Measurements from ENCODE around the gene USP2. TPM values are rescaled to one million over a fixed set of nuclear protein-coding genes. Genes with fewer than 3 reads are reported as not detected.

USP2 gene
- polyA plus RNA-seq, 1 donor (not counting 4 experiments of a cell fraction or from before 2014, with no cell fraction given), result 0.35 TPM

GRCh38 chr11:119337581-119338317 is 43.7 kb downstream of the USP2 start:
- Histone ChIP-seq H3K9ac (ENCODE audit: control insufficient read depth, extremely low read depth, insufficient read depth, low read length) (peak overlapping the region; percentile 8), H3K27ac (ENCODE audit: control insufficient read depth, insufficient read depth, low read length) (no peak overlapping the region), H4K20me1 (ENCODE audit: control insufficient read depth, extremely low read depth, insufficient read depth, low read length) (peaks cover 3% of the 10 kb centered on the region), H3K36me3 (ENCODE audit: control insufficient read depth in 2 of 2, extremely low read depth in 1 of 2, insufficient read depth in 2 of 2, low read length in 2 of 2) (peaks cover 4 to 14% of the 10 kb centered on the region in 2 experiments), H3K9me3 (ENCODE audit: control insufficient read depth, low read depth, low read length) (no peaks in the 10 kb centered on the region), H2AFZ (ENCODE audit: control insufficient read depth, low read length) (no peak overlapping the region), H3K4me2 (ENCODE audit: control insufficient read depth, extremely low read depth, insufficient read depth, low read depth, low read length) (no peak overlapping the region), H3K4me3 (ENCODE audit: control insufficient read depth in 2 of 3, extremely low read depth in 1 of 3, insufficient read depth in 2 of 3, low read depth in 1 of 3, low read length in 3 of 3) (no peak overlapping the region), H3K9me1 (ENCODE audit: control insufficient read depth, extremely low read depth, insufficient read depth, low read length) (no peaks in the 10 kb centered on the region), H3K4me1 (ENCODE audit: control insufficient read depth, extremely low read depth, insufficient read depth, low read length) (peaks cover 19% of the 10 kb centered on the region), H3K27me3 (ENCODE audit: control insufficient read depth, extremely low read depth, insufficient read depth, low read length) (peaks cover 34% of the 10 kb centered on the region), H3K79me2 (ENCODE audit: control insufficient read depth, insufficient read depth, low read length) (peaks cover 26% of the 10 kb centered on the region)
- DNase-seq (ENCODE audit: low read depth, low spot score) (no peak), FAIRE-seq (no peak)
- dilution Hi-C loops (cut with MboI; ENCODE audit: extremely low pct_ligation_motif_present, low sequenced_read_pairs), result no loop called here
- no peak for TF ChIP-seq CTCF (optimal IDR thresholded peaks at IDR 0.05 in 1 of 3, IDR thresholded peaks at IDR 0.05 in 1 of 3, conservative IDR thresholded peaks at IDR 0.05 in 1 of 3; ENCODE audit: extremely low read depth in 1 of 3, insufficient read depth in 2 of 3, low read length in 3 of 3)
- TF ChIP-seq EZH2 (IDR thresholded peaks at IDR 0.05; ENCODE audit: low read length), result no peak

- H3K27me3 ChIP-seq (ENCODE audit: control insufficient read depth, extremely low read depth, insufficient read depth, low read length), result peaks cover 29% of the 10 kb centered on the region
- TF ChIP-seq CTCF (optimal IDR thresholded peaks at IDR 0.05 in 1 of 3, IDR thresholded peaks at IDR 0.05 in 1 of 3, conservative IDR thresholded peaks at IDR 0.05 in 1 of 3; ENCODE audit: extremely low read depth in 1 of 3, insufficient read depth in 2 of 3, low read length in 3 of 3) (no peak), EZH2 (IDR thresholded peaks at IDR 0.05; ENCODE audit: low read length) (no peak)
- FAIRE-seq (no peak), DNase-seq (ENCODE audit: low read depth, low spot score) (no peak)
- H3K36me3 ChIP-seq (ENCODE audit: control insufficient read depth in 2 of 2, extremely low read depth in 1 of 2, insufficient read depth in 2 of 2, low read length in 2 of 2), result peaks cover 4 to 14% of the 10 kb centered on the region in 2 experiments
- no peak overlapping the region for H3K4me3 ChIP-seq (ENCODE audit: control insufficient read depth in 2 of 3, extremely low read depth in 1 of 3, insufficient read depth in 2 of 3, low read depth in 1 of 3, low read length in 3 of 3)
- dilution Hi-C loops (cut with MboI; ENCODE audit: extremely low pct_ligation_motif_present, low sequenced_read_pairs), result no loop called here
- H3K4me2 ChIP-seq (ENCODE audit: control insufficient read depth, extremely low read depth, insufficient read depth, low read depth, low read length), result no peak overlapping the region
- peaks cover 3% of the 10 kb centered on the region for H4K20me1 ChIP-seq (ENCODE audit: control insufficient read depth, extremely low read depth, insufficient read depth, low read length)
- H3K9me3 ChIP-seq (ENCODE audit: control insufficient read depth, low read depth, low read length), result no peaks in the 10 kb centered on the region
- H3K9ac ChIP-seq (ENCODE audit: control insufficient read depth, extremely low read depth, insufficient read depth, low read length), result no peak overlapping the region
- no peak overlapping the region for H3K27ac ChIP-seq (ENCODE audit: control insufficient read depth, insufficient read depth, low read length)
- H2AFZ ChIP-seq (ENCODE audit: control insufficient read depth, low read length), result no peak overlapping the region
- H3K9me1 ChIP-seq (ENCODE audit: control insufficient read depth, extremely low read depth, insufficient read depth, low read length), result no peaks in the 10 kb centered on the region
- H3K79me2 ChIP-seq (ENCODE audit: control insufficient read depth, insufficient read depth, low read length), result peaks cover 26% of the 10 kb centered on the region
- H3K4me1 ChIP-seq (ENCODE audit: control insufficient read depth, extremely low read depth, insufficient read depth, low read length), result peaks cover 19% of the 10 kb centered on the region
Measured at GRCh38 chr11:119336744-119337469, 44.6 kb downstream of the USP2 start.
